Measurements from ENCODE around the gene HOXA1. TPM values are rescaled to one million over a fixed set of nuclear protein-coding genes. Genes with fewer than 3 reads are reported as not detected.

The HOXA1 gene
- total RNA-seq, 1 experiment from 2014 or later: 4.4 TPM

DNA sequence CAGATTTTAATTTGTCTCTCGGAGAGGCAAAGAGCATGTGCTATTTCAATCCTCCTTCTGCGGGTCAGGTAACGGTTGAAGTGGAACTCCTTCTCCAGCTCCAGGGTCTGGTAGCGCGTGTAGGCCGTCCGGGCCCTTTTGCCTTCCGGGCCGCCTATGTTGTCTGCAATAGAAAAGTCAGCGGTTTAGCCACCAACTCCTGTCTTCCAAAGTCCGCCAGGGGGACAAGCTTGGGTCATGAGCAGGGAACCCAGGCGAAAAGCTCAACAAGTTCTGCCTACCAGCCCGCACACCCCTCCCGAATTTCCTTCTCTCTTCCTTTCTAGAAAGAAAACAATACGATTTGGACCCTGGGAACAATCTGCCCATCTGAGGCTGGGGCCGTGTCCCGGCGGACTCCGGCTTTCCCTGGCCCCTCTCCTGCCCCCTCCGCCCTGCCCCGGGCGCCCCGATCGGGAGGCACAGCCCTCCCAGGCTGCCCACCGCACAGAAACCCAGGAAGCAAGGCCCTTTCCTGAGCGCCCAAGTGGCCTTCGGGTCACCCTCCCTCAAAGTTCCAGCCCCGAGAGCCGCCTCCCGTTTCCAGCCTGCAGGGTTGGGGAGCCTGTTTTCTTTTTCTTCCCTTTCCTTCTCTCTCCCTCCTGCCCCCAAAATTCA lies 46.3 kb upstream of the HOXA1 start:
- Histone ChIP-seq H3K4me3 (ENCODE audit: low read length) (no peak overlapping the region), H3K4me2 (ENCODE audit: low read depth, low read length, poor library complexity, severe bottlenecking) (no peak overlapping the region), H3K27ac (ENCODE audit: low read length) (no peak overlapping the region), H3K9me2 (replicated peaks; ENCODE audit: insufficient read depth, low read length) (no peaks in the 10 kb centered on the region), H3K9ac (ENCODE audit: low read length) (no peak overlapping the region), H3K4me1 (ENCODE audit: low read length) (no peaks in the 10 kb centered on the region), H3K9me3 (ENCODE audit: low read length) (no peaks in the 10 kb centered on the region), H3K27me3 (ENCODE audit: low read length) (no peaks in the 10 kb centered on the region), H4K20me1 (ENCODE audit: insufficient read depth, low read depth, low read length) (no peaks in the 10 kb centered on the region), H2AFZ (ENCODE audit: low read length) (no peak overlapping the region), H3K36me3 (ENCODE audit: insufficient read depth, low read length) (peaks cover 20% of the 10 kb centered on the region; the same call in 1 of the 2 replicates), H3K79me2 (ENCODE audit: low read length) (peaks cover 7% of the 10 kb centered on the region; the same call in 1 of the 2 replicates)
- no peak for DNase-seq

DNA sequence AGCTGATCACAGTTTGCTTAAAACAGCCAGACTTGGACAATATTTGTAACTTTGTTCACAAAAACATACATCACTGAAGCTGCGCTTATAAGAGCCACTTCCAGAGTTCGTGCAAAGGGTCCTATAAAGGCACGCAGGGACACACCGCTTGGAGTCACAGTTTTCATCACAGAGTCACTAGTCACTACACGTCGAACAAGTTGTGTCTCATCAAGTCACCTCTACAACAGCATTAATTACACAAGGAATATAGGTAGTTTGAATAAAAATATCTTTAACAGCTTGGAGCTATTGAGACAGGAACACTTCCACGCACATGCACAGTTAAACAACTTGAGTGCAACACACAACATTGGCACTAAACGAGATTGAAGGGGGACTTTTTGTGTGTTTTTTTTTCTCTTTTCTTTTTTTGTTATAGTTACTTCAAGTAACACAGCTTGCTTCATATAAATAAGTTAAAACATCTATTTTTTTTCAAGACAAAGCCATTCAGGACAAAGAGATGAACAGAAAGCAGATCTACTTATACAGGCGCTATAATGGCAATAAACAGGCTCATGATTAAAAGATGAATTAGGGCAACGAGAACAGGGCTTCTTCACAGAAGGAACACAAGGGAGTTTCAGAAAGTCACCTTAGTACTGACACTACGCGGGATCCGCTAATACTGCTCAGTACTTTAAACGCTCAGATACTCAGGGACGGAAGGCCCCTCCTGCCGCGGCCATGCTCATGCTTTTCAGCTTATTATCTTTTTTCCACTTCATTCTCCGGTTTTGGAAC lies 45.5 kb upstream of the HOXA1 start:
- Histone ChIP-seq H3K27ac (ENCODE audit: low read length) (no peak overlapping the region), H3K4me2 (ENCODE audit: low read depth, low read length, poor library complexity, severe bottlenecking) (no peak overlapping the region), H4K20me1 (ENCODE audit: insufficient read depth, low read depth, low read length) (no peaks in the 10 kb centered on the region), H3K79me2 (ENCODE audit: low read length) (peaks cover 5% of the 10 kb centered on the region; the same call in 1 of the 2 replicates), H3K9me2 (replicated peaks; ENCODE audit: insufficient read depth, low read length) (no peaks in the 10 kb centered on the region), H3K27me3 (ENCODE audit: low read length) (no peaks in the 10 kb centered on the region), H3K36me3 (ENCODE audit: insufficient read depth, low read length) (peaks cover 20% of the 10 kb centered on the region; the same call in 1 of the 2 replicates), H3K4me3 (ENCODE audit: low read length) (no peak overlapping the region), H3K9me3 (ENCODE audit: low read length) (no peaks in the 10 kb centered on the region), H2AFZ (ENCODE audit: low read length) (no peak overlapping the region), H3K9ac (ENCODE audit: low read length) (no peak overlapping the region), H3K4me1 (ENCODE audit: low read length) (no peaks in the 10 kb centered on the region)
- no peak for DNase-seq

DNA sequence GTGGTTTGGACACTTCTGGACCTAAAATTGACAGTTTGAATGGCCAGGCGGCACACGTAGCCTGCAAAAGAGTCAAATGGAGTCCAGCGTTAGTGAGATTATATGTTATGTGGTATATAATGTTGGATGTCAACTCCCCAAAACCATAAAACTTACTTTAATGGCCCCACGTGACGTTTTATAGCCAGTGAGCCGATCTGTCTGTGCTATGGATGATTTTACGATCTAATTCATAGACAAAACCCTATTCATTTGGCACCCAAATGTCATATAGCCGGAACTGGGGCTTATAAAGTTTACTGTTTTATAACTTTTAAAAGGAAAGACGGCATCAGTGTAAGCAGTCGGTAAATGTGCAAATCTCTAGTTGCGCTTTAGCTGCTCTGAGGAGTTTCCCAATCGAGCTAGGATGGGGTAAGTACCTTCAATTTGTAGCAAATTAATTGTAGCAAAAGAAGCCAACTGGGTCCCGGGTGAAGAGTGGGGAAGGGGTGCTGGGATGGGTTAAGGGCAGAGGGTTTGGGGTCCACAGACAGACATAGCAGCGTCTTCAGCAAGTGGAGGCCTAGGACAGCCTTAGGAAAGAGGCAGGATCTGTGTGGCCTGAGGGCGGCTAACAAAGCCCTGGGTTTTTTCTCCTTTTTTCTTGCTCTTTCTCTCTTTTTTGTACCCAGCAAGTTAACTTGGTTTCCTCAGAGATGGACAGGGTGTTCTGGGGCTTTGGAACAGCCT lies 44.5 kb upstream of the HOXA1 start:
- Histone ChIP-seq H3K4me1 (ENCODE audit: low read length) (no peaks in the 10 kb centered on the region), H3K9me3 (ENCODE audit: low read length) (no peaks in the 10 kb centered on the region), H3K27ac (ENCODE audit: low read length) (no peak overlapping the region), H3K9ac (ENCODE audit: low read length) (no peak overlapping the region), H3K4me2 (ENCODE audit: low read depth, low read length, poor library complexity, severe bottlenecking) (no peak overlapping the region), H3K27me3 (ENCODE audit: low read length) (no peaks in the 10 kb centered on the region), H3K36me3 (ENCODE audit: insufficient read depth, low read length) (peaks cover 13% of the 10 kb centered on the region; the same call in 1 of the 2 replicates), H3K79me2 (ENCODE audit: low read length) (peaks cover 2% of the 10 kb centered on the region; the same call in 1 of the 2 replicates), H2AFZ (ENCODE audit: low read length) (no peak overlapping the region), H3K4me3 (ENCODE audit: low read length) (no peak overlapping the region), H3K9me2 (replicated peaks; ENCODE audit: insufficient read depth, low read length) (no peaks in the 10 kb centered on the region), H4K20me1 (ENCODE audit: insufficient read depth, low read depth, low read length) (no peaks in the 10 kb centered on the region)
- DNase-seq: no peak

DNA sequence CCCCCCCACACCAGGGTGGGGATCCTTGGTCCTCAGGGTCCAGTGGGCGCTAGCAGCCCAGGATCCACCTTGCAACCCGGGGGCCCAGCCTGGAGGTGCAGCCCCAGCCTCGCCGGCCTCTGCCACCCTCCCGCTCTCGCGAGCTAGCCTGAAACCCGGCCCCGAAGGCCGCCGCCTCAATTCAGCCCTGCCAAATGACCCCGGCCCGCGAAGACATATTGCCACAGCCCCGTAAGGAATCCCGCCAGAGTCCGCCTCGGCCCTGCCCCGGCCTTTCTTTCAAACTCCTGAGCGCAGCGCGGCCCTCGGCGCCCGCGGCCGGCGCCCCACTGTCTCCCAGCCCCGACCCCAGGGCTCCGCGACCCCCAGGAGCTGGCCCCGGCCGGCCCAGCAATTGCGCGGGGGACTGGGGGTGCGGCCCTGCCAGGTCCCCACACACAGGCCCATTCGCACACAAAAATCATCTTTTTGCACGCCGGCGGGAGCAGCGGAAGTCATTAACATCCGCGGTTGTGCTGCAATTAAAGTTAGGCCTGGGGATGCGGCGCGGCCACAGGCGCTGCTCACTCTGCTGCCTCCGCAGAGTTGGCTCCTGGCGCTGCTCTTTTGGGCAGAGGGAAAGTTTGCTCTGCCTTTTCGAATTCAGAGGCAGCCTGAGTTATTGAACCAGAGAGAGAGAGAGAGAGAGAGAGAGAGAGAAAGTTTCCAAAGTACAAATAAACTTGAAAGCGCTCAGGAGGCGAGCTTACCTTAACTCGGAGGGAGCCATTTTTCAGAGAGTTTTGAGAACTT lies 43.7 kb upstream of the HOXA1 start:
- H3K4me2 ChIP-seq (ENCODE audit: low read depth, low read length, poor library complexity, severe bottlenecking): no peak overlapping the region
- no peaks in the 10 kb centered on the region for H3K27me3 ChIP-seq (ENCODE audit: low read length)
- no peak overlapping the region for H3K9ac ChIP-seq (ENCODE audit: low read length)

DNA sequence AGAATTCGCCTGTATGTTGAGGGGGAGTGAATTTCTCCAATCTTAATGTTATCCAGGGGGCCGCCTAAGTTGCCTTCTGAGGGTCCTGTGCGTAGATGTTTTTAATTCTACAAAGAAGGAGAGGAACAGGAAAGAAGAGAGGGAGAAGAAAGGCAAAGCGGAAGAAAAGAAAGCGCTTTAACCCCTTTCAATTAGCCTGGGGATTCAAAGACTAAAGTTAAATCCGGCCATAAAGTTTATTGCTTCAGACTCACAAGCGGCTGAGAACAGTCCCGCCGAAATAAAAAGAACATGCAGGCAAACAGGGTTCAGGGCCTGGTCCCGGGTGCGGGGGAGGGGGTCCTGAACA lies 43.2 kb upstream of the HOXA1 start:
- no peak overlapping the region for H3K4me2 ChIP-seq (ENCODE audit: low read depth, low read length, poor library complexity, severe bottlenecking)

More for the DNA sequence above, 43.7 kb upstream of the HOXA1 start:
- H3K4me3 ChIP-seq (ENCODE audit: low read length): no peak overlapping the region
- no peaks in the 10 kb centered on the region for H3K4me1 ChIP-seq (ENCODE audit: low read length)
- no peak overlapping the region for H2AFZ ChIP-seq (ENCODE audit: low read length)
- H3K79me2 ChIP-seq (ENCODE audit: low read length): peaks cover 8% of the 10 kb centered on the region; the same call in 1 of the 2 replicates
- no peaks in the 10 kb centered on the region for H3K9me3 ChIP-seq (ENCODE audit: low read length)
- H3K36me3 ChIP-seq (ENCODE audit: insufficient read depth, low read length): peaks cover 13% of the 10 kb centered on the region; the same call in 1 of the 2 replicates
- H3K9me2 ChIP-seq (replicated peaks; ENCODE audit: insufficient read depth, low read length): no peaks in the 10 kb centered on the region
- no peak for DNase-seq
- H3K27ac ChIP-seq (ENCODE audit: low read length): no peak overlapping the region
- H4K20me1 ChIP-seq (ENCODE audit: insufficient read depth, low read depth, low read length): no peaks in the 10 kb centered on the region

DNA sequence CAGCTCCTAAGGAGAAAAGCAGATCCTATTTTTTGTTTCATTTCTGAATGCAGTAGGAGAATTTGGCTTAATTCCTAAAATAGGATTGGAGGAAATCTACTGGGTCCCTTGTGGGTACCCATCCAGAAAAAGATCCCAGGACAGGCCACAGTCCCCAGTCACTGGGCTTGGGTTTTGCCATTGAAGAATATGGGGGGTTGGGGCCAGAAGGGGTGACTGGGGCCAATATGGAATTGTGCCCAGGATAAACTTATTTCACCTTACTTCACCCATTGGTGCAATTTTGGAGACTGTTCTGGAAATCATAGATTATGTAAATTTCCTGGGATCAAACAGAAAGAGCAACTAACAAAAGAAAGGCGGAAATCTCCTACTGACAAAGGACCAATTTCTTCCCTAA lies 42.7 kb upstream of the HOXA1 start:
- Histone ChIP-seq H3K79me2 (ENCODE audit: low read length) (peaks cover 18% of the 10 kb centered on the region; the same call in 1 of the 2 replicates), H3K9ac (ENCODE audit: low read length) (no peak overlapping the region)
- no peak for DNase-seq

More for the DNA sequence above, 43.2 kb upstream of the HOXA1 start:
- Histone ChIP-seq H3K4me3 (ENCODE audit: low read length) (no peak overlapping the region), H3K9me3 (ENCODE audit: low read length) (no peaks in the 10 kb centered on the region), H3K4me1 (ENCODE audit: low read length) (no peaks in the 10 kb centered on the region), H3K9ac (ENCODE audit: low read length) (no peak overlapping the region), H3K9me2 (replicated peaks; ENCODE audit: insufficient read depth, low read length) (no peaks in the 10 kb centered on the region), H3K36me3 (ENCODE audit: insufficient read depth, low read length) (peaks cover 11% of the 10 kb centered on the region; the same call in 1 of the 2 replicates), H3K27ac (ENCODE audit: low read length) (no peak overlapping the region), H2AFZ (ENCODE audit: low read length) (no peak overlapping the region), H3K79me2 (ENCODE audit: low read length) (peaks cover 13% of the 10 kb centered on the region; the same call in 1 of the 2 replicates), H4K20me1 (ENCODE audit: insufficient read depth, low read depth, low read length) (no peaks in the 10 kb centered on the region), H3K27me3 (ENCODE audit: low read length) (no peaks in the 10 kb centered on the region)
- no peak for DNase-seq

DNA sequence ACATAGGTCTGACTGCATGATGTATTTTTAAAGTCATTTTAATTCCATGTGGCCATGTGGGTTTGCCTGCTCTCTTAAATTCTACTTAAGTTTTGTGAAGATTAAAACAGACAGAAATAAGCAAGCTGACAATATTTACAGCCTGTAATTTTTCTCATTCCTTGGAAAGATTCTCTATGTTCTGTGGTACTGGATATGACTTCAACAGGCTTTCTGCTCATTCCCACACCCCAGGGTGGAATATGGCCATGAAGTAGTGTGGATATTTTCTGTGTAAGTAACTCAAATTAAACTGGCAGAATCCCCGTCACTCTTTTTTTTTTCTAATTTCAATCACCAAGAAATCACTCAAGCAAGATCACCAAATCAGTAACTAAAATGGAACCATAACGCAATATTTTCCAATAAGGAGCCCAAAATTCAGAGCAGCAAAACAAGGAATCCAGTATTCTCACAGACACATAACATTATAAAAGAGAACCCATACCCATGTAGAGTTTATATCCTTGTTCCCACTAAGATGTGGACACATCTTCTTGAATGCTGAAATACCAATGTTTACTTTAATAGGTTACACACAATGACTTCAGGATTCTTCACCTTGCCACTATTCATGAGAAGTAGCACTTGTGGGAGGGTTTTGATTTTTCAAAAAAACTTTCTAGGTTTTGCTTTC lies 42.0 kb upstream of the HOXA1 start:
- Histone ChIP-seq H3K9me3 (ENCODE audit: low read length) (no peaks in the 10 kb centered on the region), H3K36me3 (ENCODE audit: insufficient read depth, low read length) (peaks cover 10% of the 10 kb centered on the region; the same call in 1 of the 2 replicates), H3K4me1 (ENCODE audit: low read length) (no peaks in the 10 kb centered on the region), H3K79me2 (ENCODE audit: low read length) (peaks cover 21% of the 10 kb centered on the region; the same call in 1 of the 2 replicates), H3K27me3 (ENCODE audit: low read length) (no peaks in the 10 kb centered on the region), H3K9ac (ENCODE audit: low read length) (no peak overlapping the region), H2AFZ (ENCODE audit: low read length) (no peak overlapping the region), H3K27ac (ENCODE audit: low read length) (no peak overlapping the region), H4K20me1 (ENCODE audit: insufficient read depth, low read depth, low read length) (no peaks in the 10 kb centered on the region), H3K9me2 (replicated peaks; ENCODE audit: insufficient read depth, low read length) (no peaks in the 10 kb centered on the region), H3K4me2 (ENCODE audit: low read depth, low read length, poor library complexity, severe bottlenecking) (no peak overlapping the region), H3K4me3 (ENCODE audit: low read length) (no peak overlapping the region)
- no peak for DNase-seq

More for the DNA sequence above, 42.7 kb upstream of the HOXA1 start:
- H3K4me1 ChIP-seq (ENCODE audit: low read length): no peaks in the 10 kb centered on the region
- H3K36me3 ChIP-seq (ENCODE audit: insufficient read depth, low read length): peaks cover 10% of the 10 kb centered on the region; the same call in 1 of the 2 replicates
- no peaks in the 10 kb centered on the region for H3K27me3 ChIP-seq (ENCODE audit: low read length)
- no peaks in the 10 kb centered on the region for H3K9me3 ChIP-seq (ENCODE audit: low read length)
- H3K9me2 ChIP-seq (replicated peaks; ENCODE audit: insufficient read depth, low read length): no peaks in the 10 kb centered on the region
- H3K4me3 ChIP-seq (ENCODE audit: low read length): no peak overlapping the region
- no peak overlapping the region for H2AFZ ChIP-seq (ENCODE audit: low read length)
- no peaks in the 10 kb centered on the region for H4K20me1 ChIP-seq (ENCODE audit: insufficient read depth, low read depth, low read length)
- H3K4me2 ChIP-seq (ENCODE audit: low read depth, low read length, poor library complexity, severe bottlenecking): no peak overlapping the region
- no peak overlapping the region for H3K27ac ChIP-seq (ENCODE audit: low read length)

All from Karpas-422 (cell line).